PC-9 (cell line): ENCODE data around the gene CNPPD1. TPM values are rescaled to one million over a fixed set of nuclear protein-coding genes. Genes with fewer than 3 reads are reported as not detected.

Experiments used
- BruUV-seq: library from RNA; stranded (reverse); fragments of 400-500 nt; replicated peaks from 2 replicates; lab custom pipeline; 2021; lab: Mats Ljungman, UMichigan
- CTCF ChIA-PET: fragments of 300-600 bp; sonication (Branson Sonifier 250); formaldehyde crosslinking; loops from one replicate; lab custom pipeline; 2022; ENCODE audit warnings: antibody characterized with exemption; lab: Charles Lee
- POLR2A ChIA-PET: fragments of 300-600 bp; sonication (Branson Sonifier 250); formaldehyde crosslinking; loops from one replicate; lab custom pipeline; 2022; ENCODE audit warnings: antibody characterized with exemption; ENCODE audit not compliant: unreplicated experiment; lab: Charles Lee
- DNase-seq, 2 experiments: peaks; one replicate each; pipeline versions ENCODE4 v3.0.0 to v3.0.0-alpha.2; 2015 to 2022; ENCODE audit warnings: mixed read lengths in 1 of 2
- H2AFZ ChIP-seq: fragments of 200-600 bp; sonication (generic); 2 replicates; pipeline ENCODE4 v1.8.1; 2017; ENCODE audit warnings: antibody characterized with exemption
- H3F3A ChIP-seq: fragments of 200-600 bp; sonication (generic); 2 replicates; pipeline ENCODE4 v1.8.1; 2017; ENCODE audit warnings: antibody characterized with exemption, mild to moderate bottlenecking, low read depth; ENCODE audit not compliant: insufficient read depth
- H3K27ac ChIP-seq: fragments of 200-600 bp; sonication (generic); 2 replicates; pipeline ENCODE4 v1.6.1; 2016; ENCODE audit warnings: mixed run types
- H3K27me3 ChIP-seq: fragments of 200-600 bp; sonication (generic); 2 replicates; pipeline ENCODE4 v1.6.1; 2016; ENCODE audit warnings: low read depth, mixed run types; ENCODE audit not compliant: insufficient read depth
- H3K36me3 ChIP-seq: fragments of 200-600 bp; sonication (generic); 2 replicates; pipeline ENCODE4 v1.6.1; 2016; ENCODE audit warnings: low read depth, mixed run types
- H3K4me1 ChIP-seq: fragments of 200-600 bp; sonication (generic); replicated peaks from 2 replicates; pipeline ENCODE4 v1.6.1; 2016; ENCODE audit warnings: mixed run types; ENCODE audit not compliant: insufficient read depth
- H3K4me2 ChIP-seq: fragments of 200-600 bp; sonication (generic); 2 replicates; pipeline ENCODE4 v1.6.1; 2017; ENCODE audit warnings: mixed run types
- H3K4me3 ChIP-seq: fragments of 200-600 bp; sonication (generic); 2 replicates; pipeline ENCODE4 v1.6.1; 2016; ENCODE audit warnings: mixed run types
- H3K79me2 ChIP-seq: fragments of 200-600 bp; sonication (generic); 2 replicates; pipeline ENCODE4 v1.6.1; 2017; ENCODE audit warnings: low read depth, mixed run types
- H3K9me2 ChIP-seq: fragments of 200-600 bp; sonication (generic); 2 replicates; pipeline ENCODE4 v1.8.1; 2017; ENCODE audit warnings: mild to moderate bottlenecking; ENCODE audit not compliant: insufficient read depth
- H3K9me3 ChIP-seq: fragments of 200-600 bp; sonication (generic); 2 replicates; pipeline ENCODE4 v1.8.1; 2016; ENCODE audit warnings: low read depth; ENCODE audit not compliant: insufficient read depth
- H4K20me1 ChIP-seq: fragments of 200-600 bp; sonication (generic); 2 replicates; pipeline ENCODE4 v1.8.1; 2017; ENCODE audit not compliant: insufficient read depth
- EZH2 ChIP-seq: fragments of 200-600 bp; sonication (generic); IDR thresholded peaks from 2 replicates; pipeline ENCODE4 v1.8.0; 2017; ENCODE audit warnings: antibody characterized with exemption, low read depth
- intact Hi-C: fragments of 100-400 bp; cut with micrococcal nuclease; formaldehyde crosslinking; loops from one replicate; pipeline ENCODE4 v1.10.0; 2022; ENCODE audit not compliant: unreplicated experiment
- total RNA-seq: library from RNA; stranded (reverse); gene quantifications from 2 replicates; pipeline ENCODE4 v1.2.3, GENCODE V29; 2021
- TF ChIP-seq, protein P1 (sequence below): fragments of 200-600 bp; sonication (generic); conservative IDR thresholded peaks from 2 replicates; pipeline ENCODE4 v1.6.1; 2017; ENCODE audit warnings: mixed run types, antibody characterized with exemption, mild to moderate bottlenecking, moderate library complexity

The CNPPD1 gene
- total RNA-seq, 1 experiment from 2014 or later, result 37.1 TPM

DNA sequence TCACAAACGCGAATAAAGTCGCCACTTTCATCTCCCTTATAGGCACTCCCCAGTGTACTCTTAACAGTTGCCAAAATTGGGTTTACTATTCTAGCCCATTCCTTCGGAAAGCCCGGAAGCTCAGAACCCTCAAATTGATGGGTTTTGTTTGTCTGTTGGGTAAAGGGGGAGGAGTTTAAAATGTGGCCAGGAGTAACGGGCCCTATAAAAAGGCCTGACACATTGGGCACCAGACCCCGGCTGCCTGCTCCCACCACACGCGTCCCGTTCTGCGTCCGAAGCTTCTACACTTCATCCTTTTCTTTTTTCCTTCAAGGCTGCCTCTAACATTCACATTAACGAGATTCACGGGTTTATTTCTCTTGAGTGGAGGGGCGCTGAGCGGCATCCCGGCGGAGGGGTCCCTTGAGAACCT is 16.9 kb downstream of the CNPPD1 start:
- BruUV-seq, result no TSS peak
- CTCF ChIA-PET, result interaction anchor here (0.5 to 0.7 kb wide), 3 partner anchors 12 to 211 kb away, joined by 3 read pairs; no protein-coding TSS in a partner anchor

DNA sequence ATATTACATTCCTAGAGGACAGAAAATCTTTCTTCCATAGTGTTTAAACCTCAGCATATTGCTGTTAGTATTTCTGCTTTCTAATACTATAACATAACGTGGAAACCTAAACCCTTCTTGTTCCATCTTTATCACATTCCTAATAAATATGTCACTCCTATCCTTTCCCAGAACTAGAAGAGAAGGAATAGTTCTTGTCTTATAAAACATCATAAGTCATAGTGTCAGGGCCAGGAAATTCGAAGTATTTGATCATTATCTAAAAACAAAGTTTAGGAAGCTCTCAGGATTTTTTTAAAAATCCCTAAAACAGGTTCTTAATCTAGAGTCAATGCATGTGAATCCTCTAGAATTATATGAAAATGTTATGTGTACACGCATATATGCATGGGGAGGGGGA is 18.1 kb downstream of the CNPPD1 start:
- TF ChIP-seq, protein P1, sequence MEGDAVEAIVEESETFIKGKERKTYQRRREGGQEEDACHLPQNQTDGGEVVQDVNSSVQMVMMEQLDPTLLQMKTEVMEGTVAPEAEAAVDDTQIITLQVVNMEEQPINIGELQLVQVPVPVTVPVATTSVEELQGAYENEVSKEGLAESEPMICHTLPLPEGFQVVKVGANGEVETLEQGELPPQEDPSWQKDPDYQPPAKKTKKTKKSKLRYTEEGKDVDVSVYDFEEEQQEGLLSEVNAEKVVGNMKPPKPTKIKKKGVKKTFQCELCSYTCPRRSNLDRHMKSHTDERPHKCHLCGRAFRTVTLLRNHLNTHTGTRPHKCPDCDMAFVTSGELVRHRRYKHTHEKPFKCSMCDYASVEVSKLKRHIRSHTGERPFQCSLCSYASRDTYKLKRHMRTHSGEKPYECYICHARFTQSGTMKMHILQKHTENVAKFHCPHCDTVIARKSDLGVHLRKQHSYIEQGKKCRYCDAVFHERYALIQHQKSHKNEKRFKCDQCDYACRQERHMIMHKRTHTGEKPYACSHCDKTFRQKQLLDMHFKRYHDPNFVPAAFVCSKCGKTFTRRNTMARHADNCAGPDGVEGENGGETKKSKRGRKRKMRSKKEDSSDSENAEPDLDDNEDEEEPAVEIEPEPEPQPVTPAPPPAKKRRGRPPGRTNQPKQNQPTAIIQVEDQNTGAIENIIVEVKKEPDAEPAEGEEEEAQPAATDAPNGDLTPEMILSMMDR, result no peak
- no peak for TF ChIP-seq EZH2
- Histone ChIP-seq H3K4me3 (no peak overlapping the region), H3K9me2 (no peaks in the 10 kb centered on the region), H3F3A (peaks cover 9% of the 10 kb centered on the region; the same call in 1 of the 2 replicates), H3K27ac (no peak overlapping the region), H3K9me3 (no peaks in the 10 kb centered on the region), H3K36me3 (no peaks in the 10 kb centered on the region), H3K4me2 (no peak overlapping the region), H3K27me3 (no peaks in the 10 kb centered on the region), H4K20me1 (no peaks in the 10 kb centered on the region), H3K79me2 (no peaks in the 10 kb centered on the region), H3K4me1 (0 out of 2 replicates have a peak, but pooled peaks cover 8% of the 10 kb centered on the region), H2AFZ (no peak overlapping the region)
- ChIA-PET POLR2A (interaction anchor here (0.5 kb wide), 1 partner anchor 53 kb away, joined by 7 read pairs; no protein-coding TSS in a partner anchor), CTCF (interaction anchor here (0.6 kb wide), 1 partner anchor 262 kb away, joined by 5 read pairs; no protein-coding TSS in a partner anchor)
- no peak for DNase-seq
- intact Hi-C loops, result loop anchor here (5.0 kb wide), 1 partner anchor 156 kb away; no protein-coding TSS in a partner anchor
- no TSS peak for BruUV-seq

More for the DNA sequence above, 16.9 kb downstream of the CNPPD1 start:
- Histone ChIP-seq H3K9me2 (no peaks in the 10 kb centered on the region), H3K79me2 (no peaks in the 10 kb centered on the region), H3K4me3 (peak overlapping the region; percentile 72), H4K20me1 (no peaks in the 10 kb centered on the region), H2AFZ (peak overlapping the region; percentile 87), H3K36me3 (no peaks in the 10 kb centered on the region), H3K9me3 (no peaks in the 10 kb centered on the region), H3K4me1 (0 out of 2 replicates have a peak, but pooled peaks cover 8% of the 10 kb centered on the region), H3K27me3 (no peaks in the 10 kb centered on the region), H3F3A (peaks cover 9% of the 10 kb centered on the region; the same call in 1 of the 2 replicates), H3K4me2 (peak overlapping the region; percentile 83), H3K27ac (no peak overlapping the region)
- DNase-seq, result no peak
- POLR2A ChIA-PET, result interaction anchor here (0.7 kb wide), 1 partner anchor 1306 kb away, joined by 7 read pairs; no protein-coding TSS in a partner anchor
- no peak for TF ChIP-seq EZH2
- TF ChIP-seq, protein P1, result no peak
- intact Hi-C loops, result loop anchor here (1.0 to 5.0 kb wide), 10 partner anchors 18 to 528 kb away; partner anchors contain the start of genes ABCB6, DNPEP and ZFAND2B

DNA sequence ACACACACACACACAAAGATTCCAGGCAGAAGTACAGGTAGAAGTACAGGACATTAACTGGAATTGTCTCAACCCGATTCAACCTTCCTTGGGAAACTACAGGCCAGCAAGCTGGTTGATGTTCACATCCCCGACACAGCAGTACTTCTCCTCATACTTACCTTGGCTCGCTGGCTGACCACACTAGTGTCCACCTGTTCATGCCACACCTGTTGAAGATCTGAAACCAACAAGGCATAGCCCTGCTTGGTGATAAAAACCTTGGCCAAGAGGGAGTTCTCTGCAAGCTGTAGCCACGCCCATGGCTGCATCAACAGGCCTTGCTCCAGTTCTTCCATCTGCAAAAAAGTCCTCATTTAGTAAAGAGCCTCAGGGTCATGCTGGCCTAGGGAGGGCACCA is 18.7 kb downstream of the CNPPD1 start:
- no peaks in the 10 kb centered on the region for H3K27me3 ChIP-seq
- H3K9me3 ChIP-seq, result no peaks in the 10 kb centered on the region
- H2AFZ ChIP-seq, result no peak overlapping the region
- H3K4me2 ChIP-seq, result no peak overlapping the region
- H4K20me1 ChIP-seq, result no peaks in the 10 kb centered on the region
- no peak overlapping the region for H3K27ac ChIP-seq
- H3K4me3 ChIP-seq, result no peak overlapping the region
- H3K4me1 ChIP-seq, result 0 out of 2 replicates have a peak, but pooled peaks cover 8% of the 10 kb centered on the region
- intact Hi-C loops, result loop anchor here (5.0 kb wide), 1 partner anchor 156 kb away; no protein-coding TSS in a partner anchor
- no TSS peak for BruUV-seq
- DNase-seq, result no peak
- no peaks in the 10 kb centered on the region for H3K36me3 ChIP-seq
- ChIA-PET CTCF (interaction anchor here (0.6 kb wide), 1 partner anchor 261 kb away, joined by 5 read pairs; no protein-coding TSS in a partner anchor), POLR2A (no interaction called here)
- TF ChIP-seq EZH2, result no peak
- TF ChIP-seq, protein P1, result no peak
- peaks cover 9% of the 10 kb centered on the region; the same call in 1 of the 2 replicates for H3F3A ChIP-seq
- H3K9me2 ChIP-seq, result no peaks in the 10 kb centered on the region
- no peaks in the 10 kb centered on the region for H3K79me2 ChIP-seq
